Neural progenitor cell (in vitro differentiated cells): ENCODE results near the gene EMSY. TPM values are rescaled to one million over a fixed set of nuclear protein-coding genes. Genes with fewer than 3 reads are reported as not detected.

Source experiments
- DNase-seq: peaks from one replicate; pipeline ENCODE4 v3.0.0-alpha.2; 2016; ENCODE audit warnings: low spot score
- H2AFZ ChIP-seq: fragments of 200-600 bp; sonication (generic); replicated peaks from 2 replicates; pipeline ENCODE4 v1.6.1; 2016; ENCODE audit warnings: antibody characterized with exemption
- H3F3A ChIP-seq: fragments of 200-600 bp; sonication (generic); 2 replicates; pipeline ENCODE4 v1.6.1; 2016; ENCODE audit warnings: antibody characterized with exemption, low read depth
- H3K27ac ChIP-seq: fragments of 200-600 bp; sonication (generic); 2 replicates; pipeline ENCODE4 v1.5.1; 2016; ENCODE audit warnings: mild to moderate bottlenecking
- H3K27me3 ChIP-seq: fragments of 200-600 bp; sonication (generic); 2 replicates; pipeline ENCODE4 v1.6.1; 2016; ENCODE audit warnings: mild to moderate bottlenecking, moderate library complexity
- H3K36me3 ChIP-seq: fragments of 200-600 bp; sonication (generic); 2 replicates; pipeline ENCODE4 v1.5.1; 2016
- H3K4me1 ChIP-seq: fragments of 200-600 bp; sonication (generic); 2 replicates; pipeline ENCODE4 v1.6.1; 2016; ENCODE audit warnings: mixed run types
- H3K4me2 ChIP-seq: fragments of 200-600 bp; sonication (generic); 2 replicates; pipeline ENCODE4 v1.6.1; 2016
- H3K4me3 ChIP-seq: fragments of 200-600 bp; sonication (generic); 2 replicates; pipeline ENCODE4 v1.5.1; 2016
- H3K79me2 ChIP-seq: fragments of 200-600 bp; sonication (generic); 2 replicates; pipeline ENCODE4 v1.6.1; 2016; ENCODE audit warnings: low read depth
- H3K9ac ChIP-seq: fragments of 200-600 bp; sonication (generic); 2 replicates; pipeline ENCODE4 v1.6.1; 2016
- H3K9me3 ChIP-seq: fragments of 200-600 bp; sonication (generic); 2 replicates; pipeline ENCODE4 v1.5.1; 2016; ENCODE audit warnings: low read depth
- H4K20me1 ChIP-seq: fragments of 200-600 bp; sonication (generic); 2 replicates; pipeline ENCODE4 v1.6.1; 2016; ENCODE audit warnings: low read depth
- H3K27ac Mint-ChIP-seq: 3 replicates; pipeline ENCODE4 v1.8.0; 2021; ENCODE audit warnings: mixed read lengths
- H3K27me3 Mint-ChIP-seq: 2 replicates; pipeline ENCODE4 v1.8.0; 2022; ENCODE audit warnings: low read depth, mild to moderate bottlenecking, inconsistent platforms, moderate library complexity, mixed read lengths; ENCODE audit not compliant: insufficient read depth
- H3K36me3 Mint-ChIP-seq: 3 replicates; pipeline ENCODE4 v1.8.0; 2021; ENCODE audit warnings: mixed read lengths
- H3K4me1 Mint-ChIP-seq: 3 replicates; pipeline ENCODE4 v1.8.0; 2021; ENCODE audit warnings: mixed read lengths
- H3K4me3 Mint-ChIP-seq: 3 replicates; pipeline ENCODE4 v1.8.0; 2021; ENCODE audit warnings: mild to moderate bottlenecking, moderate library complexity, mixed read lengths
- H3K9me3 Mint-ChIP-seq: 3 replicates; pipeline ENCODE4 v1.8.0; 2020; ENCODE audit warnings: mixed read lengths
- EZH2 ChIP-seq: fragments of 200-600 bp; sonication (generic); IDR thresholded peaks from 2 replicates; pipeline ENCODE4 v1.6.1; 2017; ENCODE audit warnings: antibody characterized with exemption, mild to moderate bottlenecking, moderate library complexity
- EZH2phosphoT487 ChIP-seq: fragments of 200-600 bp; sonication (generic); IDR thresholded peaks from 2 replicates; pipeline ENCODE4 v1.6.1; 2017; ENCODE audit warnings: antibody characterized with exemption
- total RNA-seq: library from RNA; depleted of rRNA; stranded (reverse); fragments of >200 nt; gene quantifications from 2 replicates; pipeline ENCODE4 v1.2.3, GENCODE V29; 2015; ENCODE audit warnings: low replicate concordance
- TF ChIP-seq, protein P1 (sequence below): fragments of 200-600 bp; sonication (generic); IDR thresholded peaks from 2 replicates; pipeline ENCODE4 v1.5.1; 2017; ENCODE audit warnings: antibody characterized with exemption, mild to moderate bottlenecking

Gene EMSY
- total RNA-seq, 1 donor from 2014 or later = 92.0 TPM

DNA sequence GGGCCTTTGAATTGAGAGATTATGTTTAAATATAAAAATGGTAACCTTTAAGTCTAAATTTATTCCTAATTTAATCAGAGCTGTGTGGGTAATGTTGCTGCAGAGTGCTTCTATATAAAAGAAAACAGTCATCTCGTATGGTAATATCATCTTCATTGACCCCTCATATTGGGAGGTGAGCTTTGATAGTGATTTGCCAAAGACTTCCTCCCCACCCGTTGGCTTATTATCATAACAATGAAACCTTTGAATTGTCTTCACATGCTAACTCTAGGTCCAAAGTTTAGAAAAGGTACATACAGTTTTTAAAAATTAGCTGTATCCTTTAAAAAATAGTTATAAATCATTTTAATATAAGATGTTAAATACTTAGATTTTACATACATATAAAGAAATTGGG, 3.7 kb downstream of the EMSY start:
- H3K4me1 ChIP-seq = peaks cover 60% of the 10 kb centered on the region
- no peaks in the 10 kb centered on the region for H3K27me3 ChIP-seq
- peak overlapping the region; percentile 95 for H3K4me3 ChIP-seq
- Mint-ChIP-seq H3K27ac (no peak overlapping the region), H3K4me1 (peaks cover 32% of the 10 kb centered on the region), H3K4me3 (no peak overlapping the region), H3K36me3 (peaks cover 21% of the 10 kb centered on the region), H3K9me3 (no peaks in the 10 kb centered on the region), H3K27me3 (no peaks in the 10 kb centered on the region)
- H3K79me2 ChIP-seq = peaks cover 94% of the 10 kb centered on the region
- H3K9ac ChIP-seq = no peak overlapping the region
- peaks cover 3% of the 10 kb centered on the region for H4K20me1 ChIP-seq
- peaks cover 39% of the 10 kb centered on the region for H3F3A ChIP-seq
- TF ChIP-seq, protein P1, sequence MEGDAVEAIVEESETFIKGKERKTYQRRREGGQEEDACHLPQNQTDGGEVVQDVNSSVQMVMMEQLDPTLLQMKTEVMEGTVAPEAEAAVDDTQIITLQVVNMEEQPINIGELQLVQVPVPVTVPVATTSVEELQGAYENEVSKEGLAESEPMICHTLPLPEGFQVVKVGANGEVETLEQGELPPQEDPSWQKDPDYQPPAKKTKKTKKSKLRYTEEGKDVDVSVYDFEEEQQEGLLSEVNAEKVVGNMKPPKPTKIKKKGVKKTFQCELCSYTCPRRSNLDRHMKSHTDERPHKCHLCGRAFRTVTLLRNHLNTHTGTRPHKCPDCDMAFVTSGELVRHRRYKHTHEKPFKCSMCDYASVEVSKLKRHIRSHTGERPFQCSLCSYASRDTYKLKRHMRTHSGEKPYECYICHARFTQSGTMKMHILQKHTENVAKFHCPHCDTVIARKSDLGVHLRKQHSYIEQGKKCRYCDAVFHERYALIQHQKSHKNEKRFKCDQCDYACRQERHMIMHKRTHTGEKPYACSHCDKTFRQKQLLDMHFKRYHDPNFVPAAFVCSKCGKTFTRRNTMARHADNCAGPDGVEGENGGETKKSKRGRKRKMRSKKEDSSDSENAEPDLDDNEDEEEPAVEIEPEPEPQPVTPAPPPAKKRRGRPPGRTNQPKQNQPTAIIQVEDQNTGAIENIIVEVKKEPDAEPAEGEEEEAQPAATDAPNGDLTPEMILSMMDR = no peak
- H2AFZ ChIP-seq = no peak overlapping the region
- H3K36me3 ChIP-seq = peaks cover 22% of the 10 kb centered on the region
- peak; percentile 55 for DNase-seq
- H3K27ac ChIP-seq = peak overlapping the region; percentile 61
- H3K9me3 ChIP-seq = no peaks in the 10 kb centered on the region
- peak overlapping the region; percentile 95 for H3K4me2 ChIP-seq

DNA sequence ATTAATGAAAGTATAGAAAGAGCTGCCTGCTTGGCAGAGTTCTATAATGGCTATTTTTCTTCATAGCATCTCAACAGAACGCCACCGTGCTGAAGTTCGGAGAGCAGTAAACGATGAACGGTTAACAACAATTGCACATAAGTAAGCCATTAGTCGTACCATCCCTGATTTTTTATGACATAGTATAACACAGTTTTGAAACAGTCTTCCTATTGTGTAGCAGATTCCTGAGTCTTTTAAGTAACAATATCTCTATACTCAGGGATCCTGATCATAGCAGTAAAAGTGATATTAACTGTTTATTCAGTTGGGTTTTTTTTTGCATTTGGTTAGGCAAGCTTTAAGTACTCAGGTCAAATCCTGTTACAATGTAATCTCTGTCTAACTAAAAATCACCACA, 8.4 kb downstream of the EMSY start:
- peaks cover 79% of the 10 kb centered on the region for H3K79me2 ChIP-seq
- H3K27me3 Mint-ChIP-seq = peaks cover 3% of the 10 kb centered on the region

DNA sequence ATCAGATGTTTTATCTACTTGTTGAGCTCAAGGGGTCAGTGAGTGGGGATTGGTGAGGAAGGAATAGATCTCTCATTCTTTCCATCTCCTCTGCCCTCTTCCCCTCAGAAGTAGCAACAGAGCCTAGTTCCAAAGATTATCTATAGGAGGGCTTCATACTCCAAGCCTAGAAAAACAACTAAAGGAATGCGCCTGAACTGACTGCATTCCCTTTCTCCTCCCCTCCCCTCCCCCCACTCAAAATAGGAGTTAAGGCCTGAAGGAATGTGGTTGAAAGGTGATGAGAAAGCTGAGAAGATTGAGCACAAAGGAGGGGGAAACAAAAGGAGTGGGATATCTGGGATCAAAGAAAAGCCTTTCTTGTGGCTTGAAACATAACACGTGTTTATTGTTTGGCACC, 10.5 kb downstream of the EMSY start:
- H3K36me3 Mint-ChIP-seq = peaks cover 27% of the 10 kb centered on the region
- H3K4me1 Mint-ChIP-seq = peaks cover 40% of the 10 kb centered on the region
- H3K4me2 ChIP-seq = peak overlapping the region; percentile 81
- no peak overlapping the region for H3K9ac ChIP-seq
- H3K9me3 ChIP-seq = no peaks in the 10 kb centered on the region
- DNase-seq = peak; percentile 95
- peak overlapping the region; percentile 57 for H3K4me3 Mint-ChIP-seq
- peaks cover 24% of the 10 kb centered on the region for H3K36me3 ChIP-seq
- TF ChIP-seq EZH2 (no peak), EZH2phosphoT487 (peak; percentile 40)
- TF ChIP-seq, protein P1 = no peak
- peaks cover 57% of the 10 kb centered on the region for H3F3A ChIP-seq
- peak overlapping the region; percentile 99 for H3K27ac ChIP-seq
- no peaks in the 10 kb centered on the region for H3K9me3 Mint-ChIP-seq
- H4K20me1 ChIP-seq = no peaks in the 10 kb centered on the region
- peaks cover 79% of the 10 kb centered on the region for H3K79me2 ChIP-seq
- H3K27me3 ChIP-seq = no peaks in the 10 kb centered on the region
- H3K27ac Mint-ChIP-seq = peak overlapping the region; percentile 98
- no peak overlapping the region for H2AFZ ChIP-seq
- H3K4me3 ChIP-seq = peak overlapping the region; percentile 38
- H3K4me1 ChIP-seq = peaks cover 73% of the 10 kb centered on the region
- peaks cover 4% of the 10 kb centered on the region for H3K27me3 Mint-ChIP-seq

More for the DNA sequence above, 8.4 kb downstream of the EMSY start:
- H3K27me3 ChIP-seq = no peaks in the 10 kb centered on the region
- no peaks in the 10 kb centered on the region for H3K9me3 Mint-ChIP-seq
- peaks cover 43% of the 10 kb centered on the region for H3K4me1 Mint-ChIP-seq
- no peak overlapping the region for H2AFZ ChIP-seq
- DNase-seq = no peak
- H3K9me3 ChIP-seq = no peaks in the 10 kb centered on the region
- no peak overlapping the region for H3K9ac ChIP-seq
- TF ChIP-seq EZH2phosphoT487 (no peak), EZH2 (no peak)
- TF ChIP-seq, protein P1 = no peak
- H3K27ac ChIP-seq = peak overlapping the region; percentile 99
- H3K4me2 ChIP-seq = peak overlapping the region; percentile 81
- H3K36me3 ChIP-seq = peaks cover 18% of the 10 kb centered on the region
- no peaks in the 10 kb centered on the region for H4K20me1 ChIP-seq
- no peak overlapping the region for H3K4me3 Mint-ChIP-seq
- H3K27ac Mint-ChIP-seq = no peak overlapping the region
- peaks cover 83% of the 10 kb centered on the region for H3K4me1 ChIP-seq
- peaks cover 57% of the 10 kb centered on the region for H3F3A ChIP-seq
- peaks cover 24% of the 10 kb centered on the region for H3K36me3 Mint-ChIP-seq
- H3K4me3 ChIP-seq = no peak overlapping the region
